H1 (cell line): Measurements from ENCODE around the gene ULBP1. TPM values are rescaled to one million over a fixed set of nuclear protein-coding genes. Genes with fewer than 3 reads are reported as not detected.
A peak's percentile ranks its signal among the peaks of the same experiment; 100 is the strongest.

Experiments
- E2F6 ChIP-seq: IDR thresholded peaks from 2 replicates; pipeline ENCODE4 v1.6.1; 2012; ENCODE audit warnings: inconsistent platforms
- GABPA ChIP-seq: IDR thresholded peaks from 2 replicates; pipeline ENCODE4 v1.6.1; 2011; ENCODE audit warnings: mild to moderate bottlenecking, low read length, moderate library complexity, borderline replicate concordance; ENCODE audit not compliant: insufficient read depth
- HDAC6 ChIP-seq: IDR thresholded peaks from one replicate; pipeline ENCODE4 v1.7.1; 2012; ENCODE audit warnings: low read depth, mild to moderate bottlenecking, inconsistent platforms, low read length, moderate library complexity
- KDM4A ChIP-seq: IDR thresholded peaks from one replicate; pipeline ENCODE4 v1.7.1; 2012; ENCODE audit warnings: low read depth, mild to moderate bottlenecking, moderate library complexity, low read length, inconsistent platforms; ENCODE audit not compliant: severe bottlenecking
- MAFK ChIP-seq: IDR thresholded peaks from 2 replicates; pipeline ENCODE4 v1.6.1; 2012; ENCODE audit warnings: low read depth, mild to moderate bottlenecking, improper control_type of control experiment, low read length
- NRF1 ChIP-seq: IDR thresholded peaks from 2 replicates; pipeline ENCODE4 v1.6.1; 2011; ENCODE audit warnings: mild to moderate bottlenecking, low read depth, low read length, improper control_type of control experiment
- POLR2AphosphoS5 ChIP-seq: IDR thresholded peaks from 2 replicates; pipeline ENCODE4 v1.6.1; 2011; ENCODE audit warnings: low read depth, low read length
- POU5F1 ChIP-seq: IDR thresholded peaks from 2 replicates; pipeline ENCODE4 v1.6.1; 2011; ENCODE audit warnings: low read depth, mild to moderate bottlenecking, low read length, moderate library complexity
- RAD21 ChIP-seq, 2 experiments: IDR thresholded peaks in 1 of 2; conservative IDR thresholded peaks in 1 of 2; 2 replicates each; pipeline ENCODE4 v1.6.1; 2011; ENCODE audit warnings: low read depth in 2 of 2, low read length in 2 of 2, improper control_type of control experiment in 1 of 2, inconsistent platforms in 1 of 2, mild to moderate bottlenecking in 1 of 2, moderate library complexity in 1 of 2
- RBBP5 ChIP-seq: IDR thresholded peaks from 2 replicates; pipeline ENCODE4 v1.7.1; 2012; ENCODE audit warnings: low read depth, mild to moderate bottlenecking, inconsistent platforms, low read length, moderate library complexity, borderline replicate concordance
- RNF2 ChIP-seq: fragments of 200-900, 300-1000 bp; sonication (generic); IDR thresholded peaks from 2 replicates; pipeline ENCODE4 v1.7.1; 2016; ENCODE audit warnings: borderline replicate concordance, low read depth, mild to moderate bottlenecking, antibody characterized with exemption, low read length; ENCODE audit not compliant: poor library complexity, severe bottlenecking; ENCODE audit errors: missing control alignments
- SP4 ChIP-seq: IDR thresholded peaks from 2 replicates; pipeline ENCODE4 v1.6.1; 2012; ENCODE audit warnings: low read length, inconsistent platforms
- TEAD4 ChIP-seq: IDR thresholded peaks from 2 replicates; pipeline ENCODE4 v1.6.1; 2012; ENCODE audit warnings: low read depth, low read length, inconsistent platforms, mixed read lengths
- polyA plus RNA-seq, 7 experiments: library from polyadenylated mRNA; depleted of rRNA in 3 of 7; stranded (reverse) in 5 of 7; unstranded in 2 of 7; fragments of >200 nt in 5 of 7; fragments of 200-250 nt in 2 of 7; gene quantifications; 1 replicate in 5 of 7; 2 replicates in 1 of 7; 4 replicates in 1 of 7; pipeline versions ENCODE4 v1.2.1 to v1.2.3, GENCODE V29; 2011 to 2013; ENCODE audit warnings: missing spikeins in 2 of 7, mixed read lengths in 2 of 7
- total RNA-seq: library from RNA; stranded (reverse); fragmentation: NEBNext Ultra II Directional; extraction: Animal tissue kit (Norgen Biotek cat#: 25700); gene quantifications from 2 replicates; pipeline ENCODE4 v1.2.1, GENCODE V29; 2021

ULBP1 gene
- total and polyA plus RNA-seq, 2 of the 8 experiments (the other 6 are each of a cell fraction or from before 2014, with no cell fraction given): 0.32 to 0.60 TPM

- TF ChIP-seq E2F6 (no peak), SP4 (no peak), KDM4A (peak; percentile 26), RAD21 (IDR thresholded peaks at IDR 0.05 in 1 of 2, conservative IDR thresholded peaks at IDR 0.05 in 1 of 2; ENCODE audit: low read depth in 2 of 2, low read length in 2 of 2) (no peak), RNF2 (no peak), NRF1 (peak; percentile 41), HDAC6 (no peak), POU5F1 (no peak), MAFK (no peak), GABPA (no peak), RBBP5 (0 out of 2 replicates have a peak, but pooled peaks have one; percentile 35), POLR2AphosphoS5 (no peak), TEAD4 (no peak)
Measured at GRCh38 chr6:149990661-149991471, 27.1 kb downstream of the ULBP1 start (continued).
